A549 (cell line): ENCODE data around the gene L3MBTL4.

Experiments used
- HDAC2 ChIP-seq: fragments of 200-600 bp; sonication (generic); IDR thresholded peaks from 2 replicates; pipeline ENCODE4 v1.6.1; 2016
- MAFK ChIP-seq: fragments of 450-650 bp; IDR thresholded peaks from 2 replicates; pipeline ENCODE4 v1.6.1; 2014; ENCODE audit not compliant: partially characterized antibody
- POLR2A ChIP-seq: IDR thresholded peaks from 2 replicates; pipeline ENCODE4 v1.6.1; 2012; ENCODE audit warnings: mild to moderate bottlenecking, low read length
- RAD21 ChIP-seq, 2 experiments: fragments of >200 bp in 1 of 2; sonication (Bioruptor Twin) in 1 of 2; formaldehyde crosslinking in 1 of 2; IDR thresholded peaks in 1 of 2; conservative IDR thresholded peaks in 1 of 2; 2 replicates in 1 of 2; 3 replicates in 1 of 2; pipeline ENCODE4 v1.6.1; 2012 to 2018; ENCODE audit warnings: inconsistent platforms in 1 of 2
- SMC3 ChIP-seq: fragments of >200 bp; sonication (Bioruptor Twin); formaldehyde crosslinking; IDR thresholded peaks from 3 replicates; pipeline ENCODE4 v1.6.1; 2018; ENCODE audit warnings: inconsistent platforms
- TF ChIP-seq, protein P1 (sequence below): fragments of >200 bp; sonication (Bioruptor Twin); formaldehyde crosslinking; IDR thresholded peaks from 3 replicates; pipeline ENCODE4 v1.5.1; 2016
- TF ChIP-seq, protein P2 (sequence below): IDR thresholded peaks from 2 replicates; pipeline ENCODE4 v1.6.1; 2012
- TF ChIP-seq, protein P3 (sequence below): fragments of 200-600 bp; sonication (generic); IDR thresholded peaks from 2 replicates; pipeline ENCODE4 v1.6.1; 2016; ENCODE audit warnings: antibody characterized with exemption, mild to moderate bottlenecking, moderate library complexity
- TF ChIP-seq, protein P4 (sequence below): fragments of 250-450 bp; sonication (Bioruptor Pico); IDR thresholded peaks from 2 replicates; pipeline ENCODE4 v1.5.0; 2021; ENCODE audit warnings: mild to moderate bottlenecking, moderate library complexity, borderline replicate concordance
- TF ChIP-seq, protein P5 (sequence below): fragments of 150-350 bp; IDR thresholded peaks from 2 replicates; pipeline ENCODE4 v1.6.1; 2014; ENCODE audit warnings: low read depth, mild to moderate bottlenecking, low read length
- TF ChIP-seq, protein P6 (sequence below): IDR thresholded peaks from 2 replicates; pipeline ENCODE4 v1.6.1; 2012; ENCODE audit warnings: low read depth, borderline replicate concordance

DNA sequence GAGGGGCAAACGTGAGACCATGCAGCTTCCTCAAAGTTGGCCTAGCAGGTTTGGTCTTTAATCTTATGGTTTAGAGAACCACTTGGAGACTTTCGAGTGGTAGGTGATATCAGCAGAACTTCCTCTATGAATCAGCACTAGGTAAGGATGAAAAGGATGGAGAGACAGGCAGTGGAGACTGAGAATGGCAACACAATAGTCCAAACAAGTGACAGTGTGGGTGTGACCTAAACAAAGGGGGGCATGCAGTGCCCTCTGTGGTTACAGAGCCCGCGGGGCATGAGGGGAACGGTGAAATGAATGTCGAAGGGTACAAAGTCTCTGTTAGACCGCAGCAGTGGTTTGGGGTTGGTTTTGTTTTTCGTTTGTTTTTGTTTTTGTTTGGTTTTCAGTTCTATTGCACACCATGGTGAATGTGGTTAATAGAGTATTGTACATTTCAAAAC, 143.9 kb downstream of the L3MBTL4 start:
- TF ChIP-seq, protein P1, sequence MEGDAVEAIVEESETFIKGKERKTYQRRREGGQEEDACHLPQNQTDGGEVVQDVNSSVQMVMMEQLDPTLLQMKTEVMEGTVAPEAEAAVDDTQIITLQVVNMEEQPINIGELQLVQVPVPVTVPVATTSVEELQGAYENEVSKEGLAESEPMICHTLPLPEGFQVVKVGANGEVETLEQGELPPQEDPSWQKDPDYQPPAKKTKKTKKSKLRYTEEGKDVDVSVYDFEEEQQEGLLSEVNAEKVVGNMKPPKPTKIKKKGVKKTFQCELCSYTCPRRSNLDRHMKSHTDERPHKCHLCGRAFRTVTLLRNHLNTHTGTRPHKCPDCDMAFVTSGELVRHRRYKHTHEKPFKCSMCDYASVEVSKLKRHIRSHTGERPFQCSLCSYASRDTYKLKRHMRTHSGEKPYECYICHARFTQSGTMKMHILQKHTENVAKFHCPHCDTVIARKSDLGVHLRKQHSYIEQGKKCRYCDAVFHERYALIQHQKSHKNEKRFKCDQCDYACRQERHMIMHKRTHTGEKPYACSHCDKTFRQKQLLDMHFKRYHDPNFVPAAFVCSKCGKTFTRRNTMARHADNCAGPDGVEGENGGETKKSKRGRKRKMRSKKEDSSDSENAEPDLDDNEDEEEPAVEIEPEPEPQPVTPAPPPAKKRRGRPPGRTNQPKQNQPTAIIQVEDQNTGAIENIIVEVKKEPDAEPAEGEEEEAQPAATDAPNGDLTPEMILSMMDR = no peak
- TF ChIP-seq, protein P2, sequence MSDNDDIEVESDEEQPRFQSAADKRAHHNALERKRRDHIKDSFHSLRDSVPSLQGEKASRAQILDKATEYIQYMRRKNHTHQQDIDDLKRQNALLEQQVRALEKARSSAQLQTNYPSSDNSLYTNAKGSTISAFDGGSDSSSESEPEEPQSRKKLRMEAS = no peak
- TF ChIP-seq, protein P3, sequence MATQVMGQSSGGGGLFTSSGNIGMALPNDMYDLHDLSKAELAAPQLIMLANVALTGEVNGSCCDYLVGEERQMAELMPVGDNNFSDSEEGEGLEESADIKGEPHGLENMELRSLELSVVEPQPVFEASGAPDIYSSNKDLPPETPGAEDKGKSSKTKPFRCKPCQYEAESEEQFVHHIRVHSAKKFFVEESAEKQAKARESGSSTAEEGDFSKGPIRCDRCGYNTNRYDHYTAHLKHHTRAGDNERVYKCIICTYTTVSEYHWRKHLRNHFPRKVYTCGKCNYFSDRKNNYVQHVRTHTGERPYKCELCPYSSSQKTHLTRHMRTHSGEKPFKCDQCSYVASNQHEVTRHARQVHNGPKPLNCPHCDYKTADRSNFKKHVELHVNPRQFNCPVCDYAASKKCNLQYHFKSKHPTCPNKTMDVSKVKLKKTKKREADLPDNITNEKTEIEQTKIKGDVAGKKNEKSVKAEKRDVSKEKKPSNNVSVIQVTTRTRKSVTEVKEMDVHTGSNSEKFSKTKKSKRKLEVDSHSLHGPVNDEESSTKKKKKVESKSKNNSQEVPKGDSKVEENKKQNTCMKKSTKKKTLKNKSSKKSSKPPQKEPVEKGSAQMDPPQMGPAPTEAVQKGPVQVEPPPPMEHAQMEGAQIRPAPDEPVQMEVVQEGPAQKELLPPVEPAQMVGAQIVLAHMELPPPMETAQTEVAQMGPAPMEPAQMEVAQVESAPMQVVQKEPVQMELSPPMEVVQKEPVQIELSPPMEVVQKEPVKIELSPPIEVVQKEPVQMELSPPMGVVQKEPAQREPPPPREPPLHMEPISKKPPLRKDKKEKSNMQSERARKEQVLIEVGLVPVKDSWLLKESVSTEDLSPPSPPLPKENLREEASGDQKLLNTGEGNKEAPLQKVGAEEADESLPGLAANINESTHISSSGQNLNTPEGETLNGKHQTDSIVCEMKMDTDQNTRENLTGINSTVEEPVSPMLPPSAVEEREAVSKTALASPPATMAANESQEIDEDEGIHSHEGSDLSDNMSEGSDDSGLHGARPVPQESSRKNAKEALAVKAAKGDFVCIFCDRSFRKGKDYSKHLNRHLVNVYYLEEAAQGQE = no peak
- TF ChIP-seq HDAC2 (no peak), RAD21 (conservative IDR thresholded peaks at IDR 0.05 in 1 of 2, IDR thresholded peaks at IDR 0.05 in 1 of 2) (no peak), POLR2A (no peak), SMC3 (no peak), MAFK (no peak)
- TF ChIP-seq, protein P4, sequence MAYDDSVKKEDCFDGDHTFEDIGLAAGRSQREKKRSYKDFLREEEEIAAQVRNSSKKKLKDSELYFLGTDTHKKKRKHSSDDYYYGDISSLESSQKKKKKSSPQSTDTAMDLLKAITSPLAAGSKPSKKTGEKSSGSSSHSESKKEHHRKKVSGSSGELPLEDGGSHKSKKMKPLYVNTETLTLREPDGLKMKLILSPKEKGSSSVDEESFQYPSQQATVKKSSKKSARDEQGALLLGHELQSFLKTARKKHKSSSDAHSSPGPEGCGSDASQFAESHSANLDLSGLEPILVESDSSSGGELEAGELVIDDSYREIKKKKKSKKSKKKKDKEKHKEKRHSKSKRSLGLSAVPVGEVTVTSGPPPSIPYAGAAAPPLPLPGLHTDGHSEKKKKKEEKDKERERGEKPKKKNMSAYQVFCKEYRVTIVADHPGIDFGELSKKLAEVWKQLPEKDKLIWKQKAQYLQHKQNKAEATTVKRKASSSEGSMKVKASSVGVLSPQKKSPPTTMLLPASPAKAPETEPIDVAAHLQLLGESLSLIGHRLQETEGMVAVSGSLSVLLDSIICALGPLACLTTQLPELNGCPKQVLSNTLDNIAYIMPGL (CRISPR knock-in tag) = no peak
- TF ChIP-seq, protein P5, sequence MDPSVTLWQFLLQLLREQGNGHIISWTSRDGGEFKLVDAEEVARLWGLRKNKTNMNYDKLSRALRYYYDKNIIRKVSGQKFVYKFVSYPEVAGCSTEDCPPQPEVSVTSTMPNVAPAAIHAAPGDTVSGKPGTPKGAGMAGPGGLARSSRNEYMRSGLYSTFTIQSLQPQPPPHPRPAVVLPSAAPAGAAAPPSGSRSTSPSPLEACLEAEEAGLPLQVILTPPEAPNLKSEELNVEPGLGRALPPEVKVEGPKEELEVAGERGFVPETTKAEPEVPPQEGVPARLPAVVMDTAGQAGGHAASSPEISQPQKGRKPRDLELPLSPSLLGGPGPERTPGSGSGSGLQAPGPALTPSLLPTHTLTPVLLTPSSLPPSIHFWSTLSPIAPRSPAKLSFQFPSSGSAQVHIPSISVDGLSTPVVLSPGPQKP = no peak
- TF ChIP-seq, protein P6, sequence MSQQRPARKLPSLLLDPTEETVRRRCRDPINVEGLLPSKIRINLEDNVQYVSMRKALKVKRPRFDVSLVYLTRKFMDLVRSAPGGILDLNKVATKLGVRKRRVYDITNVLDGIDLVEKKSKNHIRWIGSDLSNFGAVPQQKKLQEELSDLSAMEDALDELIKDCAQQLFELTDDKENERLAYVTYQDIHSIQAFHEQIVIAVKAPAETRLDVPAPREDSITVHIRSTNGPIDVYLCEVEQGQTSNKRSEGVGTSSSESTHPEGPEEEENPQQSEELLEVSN = no peak
